ENCODE data around the gene NCR3LG1. TPM values are rescaled to one million over a fixed set of nuclear protein-coding genes. Genes with fewer than 3 reads are reported as not detected.
A peak's percentile ranks its signal among the peaks of the same experiment; 100 is the strongest.

Gene NCR3LG1
- total RNA-seq, 1 donor from 2014 or later: 0.39 TPM

DNA sequence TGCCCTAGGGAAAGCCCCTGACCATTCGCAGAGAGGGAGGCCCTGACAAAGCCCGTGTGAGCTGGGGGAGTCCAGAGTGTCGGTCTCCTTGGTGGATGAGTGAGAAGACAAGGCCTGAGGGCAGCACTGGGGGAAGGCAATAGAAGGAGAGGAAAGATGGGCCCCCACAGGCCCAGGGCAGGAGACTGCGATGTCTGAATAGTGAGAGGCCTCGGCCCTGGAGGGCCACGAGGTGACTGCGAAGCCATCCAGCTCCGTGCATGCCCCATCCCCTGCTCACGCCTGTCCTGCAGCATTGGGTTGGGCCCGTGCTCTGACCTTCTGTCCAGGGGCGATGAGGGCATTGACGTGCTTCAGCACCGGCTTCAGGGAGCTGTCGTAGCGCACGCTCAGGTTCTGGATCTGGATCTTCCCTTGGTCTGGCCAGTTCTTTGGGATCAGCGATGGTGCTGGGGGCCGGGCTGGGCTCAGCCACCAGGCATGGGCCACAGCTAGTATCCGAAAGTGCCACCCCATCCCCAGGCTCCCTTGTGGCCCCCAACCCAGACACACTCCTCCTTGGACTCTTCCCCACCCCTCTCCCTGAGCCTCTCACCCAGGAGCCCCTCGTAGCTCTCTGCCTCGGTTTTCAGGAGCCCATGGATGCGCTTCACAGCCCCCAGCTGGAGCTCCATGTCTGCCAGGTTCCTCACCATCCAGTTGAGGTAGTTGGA lies 45.2 kb downstream of the NCR3LG1 start:
- no peak for DNase-seq (ENCODE audit: low spot score)
- Mint-ChIP-seq H3K27ac (peak overlapping the region; percentile 47), H3K4me1 (no peaks in the 10 kb centered on the region), H3K27me3 (ENCODE audit: insufficient read depth, low read depth) (peaks cover 5% of the 10 kb centered on the region), H3K9me3 (no peaks in the 10 kb centered on the region), H3K4me3 (no peak overlapping the region), H3K36me3 (no peaks in the 10 kb centered on the region)
- Histone ChIP-seq H2AFZ (replicated peaks) (no peak overlapping the region), H3K4me2 (no peak overlapping the region), H3K27ac (no peak overlapping the region), H3K4me3 (no peak overlapping the region), H3K36me3 (no peaks in the 10 kb centered on the region), H4K20me1 (ENCODE audit: low read depth) (no peaks in the 10 kb centered on the region), H3K4me1 (no peaks in the 10 kb centered on the region), H3K79me2 (ENCODE audit: low read depth) (no peaks in the 10 kb centered on the region), H3K9ac (no peak overlapping the region), H3F3A (ENCODE audit: low read depth) (no peaks in the 10 kb centered on the region), H3K27me3 (no peaks in the 10 kb centered on the region), H3K9me3 (ENCODE audit: low read depth) (no peaks in the 10 kb centered on the region)
- TF ChIP-seq EZH2phosphoT487 (IDR thresholded peaks at IDR 0.05): no peak
- TF ChIP-seq, protein P1, sequence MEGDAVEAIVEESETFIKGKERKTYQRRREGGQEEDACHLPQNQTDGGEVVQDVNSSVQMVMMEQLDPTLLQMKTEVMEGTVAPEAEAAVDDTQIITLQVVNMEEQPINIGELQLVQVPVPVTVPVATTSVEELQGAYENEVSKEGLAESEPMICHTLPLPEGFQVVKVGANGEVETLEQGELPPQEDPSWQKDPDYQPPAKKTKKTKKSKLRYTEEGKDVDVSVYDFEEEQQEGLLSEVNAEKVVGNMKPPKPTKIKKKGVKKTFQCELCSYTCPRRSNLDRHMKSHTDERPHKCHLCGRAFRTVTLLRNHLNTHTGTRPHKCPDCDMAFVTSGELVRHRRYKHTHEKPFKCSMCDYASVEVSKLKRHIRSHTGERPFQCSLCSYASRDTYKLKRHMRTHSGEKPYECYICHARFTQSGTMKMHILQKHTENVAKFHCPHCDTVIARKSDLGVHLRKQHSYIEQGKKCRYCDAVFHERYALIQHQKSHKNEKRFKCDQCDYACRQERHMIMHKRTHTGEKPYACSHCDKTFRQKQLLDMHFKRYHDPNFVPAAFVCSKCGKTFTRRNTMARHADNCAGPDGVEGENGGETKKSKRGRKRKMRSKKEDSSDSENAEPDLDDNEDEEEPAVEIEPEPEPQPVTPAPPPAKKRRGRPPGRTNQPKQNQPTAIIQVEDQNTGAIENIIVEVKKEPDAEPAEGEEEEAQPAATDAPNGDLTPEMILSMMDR (IDR thresholded peaks at IDR 0.05): no peak

DNA sequence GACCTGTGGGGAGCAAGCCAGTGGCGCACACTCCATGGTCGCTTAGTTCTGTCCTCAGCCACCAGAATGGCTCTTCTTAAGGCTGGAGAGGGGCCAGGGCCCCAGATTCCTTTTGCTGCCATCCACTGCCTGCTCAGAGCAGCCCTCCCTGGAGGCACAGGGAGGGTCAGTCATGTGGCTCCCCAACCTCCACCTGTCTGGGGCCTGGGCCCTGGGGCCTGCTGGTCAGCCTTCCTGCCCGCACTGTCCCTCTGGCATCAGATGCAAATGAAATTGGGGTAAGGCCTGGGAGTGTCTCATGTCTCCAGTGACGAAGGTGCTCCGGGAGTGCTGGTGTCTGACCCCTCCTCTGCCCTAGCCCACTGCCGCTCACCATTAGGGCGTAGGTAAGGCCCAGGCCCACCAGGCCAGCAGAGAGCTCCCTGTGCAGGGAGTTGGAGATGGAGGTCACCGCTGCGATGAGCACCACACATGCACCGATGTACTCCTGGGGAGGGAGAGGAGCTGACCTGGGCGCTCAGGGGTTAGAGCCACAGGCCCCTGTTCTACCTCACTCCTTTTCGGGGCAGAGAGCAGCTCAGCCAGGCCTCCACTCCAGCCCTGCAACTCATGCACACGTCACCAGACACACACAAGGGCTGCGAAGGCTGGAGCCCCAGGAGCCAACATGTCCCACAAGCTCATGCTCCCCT lies 45.9 kb downstream of the NCR3LG1 start:
- no peaks in the 10 kb centered on the region for H3K9me3 ChIP-seq (ENCODE audit: low read depth)
- H3K36me3 Mint-ChIP-seq: no peaks in the 10 kb centered on the region
- H2AFZ ChIP-seq (replicated peaks): no peak overlapping the region
- no peaks in the 10 kb centered on the region for H3K4me1 Mint-ChIP-seq
- DNase-seq (ENCODE audit: low spot score): no peak
- H3K4me3 ChIP-seq: no peak overlapping the region
- H3K27me3 Mint-ChIP-seq (ENCODE audit: insufficient read depth, low read depth): peaks cover 5% of the 10 kb centered on the region
- no peak overlapping the region for H3K27ac ChIP-seq
- no peaks in the 10 kb centered on the region for H3K9me3 Mint-ChIP-seq
- no peak overlapping the region for H3K27ac Mint-ChIP-seq
- H3K4me3 Mint-ChIP-seq: no peak overlapping the region
- H3K4me2 ChIP-seq: no peak overlapping the region
- TF ChIP-seq EZH2phosphoT487 (IDR thresholded peaks at IDR 0.05) (no peak), EZH2 (IDR thresholded peaks at IDR 0.05) (no peak)
- TF ChIP-seq, protein P1 (IDR thresholded peaks at IDR 0.05): no peak
- no peak overlapping the region for H3K9ac ChIP-seq
- no peaks in the 10 kb centered on the region for H3K79me2 ChIP-seq (ENCODE audit: low read depth)
- H3K4me1 ChIP-seq: no peaks in the 10 kb centered on the region
- H3K27me3 ChIP-seq: no peaks in the 10 kb centered on the region
- no peaks in the 10 kb centered on the region for H4K20me1 ChIP-seq (ENCODE audit: low read depth)
- no peaks in the 10 kb centered on the region for H3F3A ChIP-seq (ENCODE audit: low read depth)
- H3K36me3 ChIP-seq: no peaks in the 10 kb centered on the region

DNA sequence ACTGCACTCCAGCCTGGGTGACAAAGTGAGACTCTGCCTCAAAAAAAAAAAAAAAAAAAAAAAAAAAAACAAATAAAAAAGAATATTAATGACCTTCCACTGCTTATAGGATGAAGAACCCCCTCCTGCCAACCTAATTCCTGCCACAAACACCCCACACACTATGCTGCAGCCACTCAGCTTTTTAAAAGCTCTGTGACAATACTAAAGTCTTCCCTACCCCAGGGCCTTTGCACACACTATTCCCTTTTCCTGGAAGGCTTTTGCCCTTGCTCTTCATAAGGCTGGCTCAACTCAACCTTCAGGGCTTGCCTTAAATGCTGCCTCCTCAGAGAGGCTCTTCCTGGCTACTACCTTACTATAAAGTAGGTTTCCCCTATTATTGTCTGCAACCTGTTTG lies 47.6 kb downstream of the NCR3LG1 start:
- Histone ChIP-seq H3K4me2 (no peak overlapping the region), H3K4me3 (no peak overlapping the region), H3K27ac (no peak overlapping the region), H3K9ac (no peak overlapping the region), H3K36me3 (no peaks in the 10 kb centered on the region), H3F3A (ENCODE audit: low read depth) (no peaks in the 10 kb centered on the region), H3K4me1 (no peaks in the 10 kb centered on the region), H3K79me2 (ENCODE audit: low read depth) (no peaks in the 10 kb centered on the region), H2AFZ (replicated peaks) (no peak overlapping the region), H3K9me3 (ENCODE audit: low read depth) (no peaks in the 10 kb centered on the region), H3K27me3 (no peaks in the 10 kb centered on the region), H4K20me1 (ENCODE audit: low read depth) (no peaks in the 10 kb centered on the region)
- no peak overlapping the region for H3K4me3 Mint-ChIP-seq
- H3K4me1 Mint-ChIP-seq: no peaks in the 10 kb centered on the region
- no peak overlapping the region for H3K27ac Mint-ChIP-seq
- peaks cover 2% of the 10 kb centered on the region for H3K27me3 Mint-ChIP-seq (ENCODE audit: insufficient read depth, low read depth)
- no peaks in the 10 kb centered on the region for H3K36me3 Mint-ChIP-seq
- TF ChIP-seq, protein P1 (IDR thresholded peaks at IDR 0.05): no peak
- TF ChIP-seq EZH2 (IDR thresholded peaks at IDR 0.05): no peak
- no peak for TF ChIP-seq EZH2phosphoT487 (IDR thresholded peaks at IDR 0.05)
- no peaks in the 10 kb centered on the region for H3K9me3 Mint-ChIP-seq
- no peak for DNase-seq (ENCODE audit: low spot score)

Data from neural progenitor cell (in vitro differentiated cells).